ENCODE data around the gene EEF1AKMT3.

The EEF1AKMT3 gene

GRCh38 chr12:57782243-57782607 is 9.8 kb downstream of the EEF1AKMT3 start:
- no peak for TF ChIP-seq CTCF (IDR thresholded peaks at IDR 0.05; ENCODE audit: borderline replicate concordance, insufficient read depth, low read depth, low read length)
- H3K4me3 ChIP-seq (ENCODE audit: low read depth, low read length): no peak overlapping the region

GRCh38 chr12:57782608-57783465 is 10.4 kb downstream of the EEF1AKMT3 start, which contains the start of gene TSFM:
TSS of gene TSFM (plus strand) at chr12:57782787. CDS start at chr12:57782802, 15 bp downstream.
- H3K4me3 ChIP-seq (ENCODE audit: low read depth, low read length): peak within 1 kb of the TSS; percentile 66
- peak; percentile 91 for TF ChIP-seq CTCF (IDR thresholded peaks at IDR 0.05; ENCODE audit: borderline replicate concordance, insufficient read depth, low read depth, low read length)

GRCh38 chr12:57783466-57783801 is 11.0 kb downstream of the EEF1AKMT3 start:
- H3K4me3 ChIP-seq (ENCODE audit: low read depth, low read length): peak overlapping the region; percentile 66

GRCh38 chr12:57783861-57784260 is 11.4 kb downstream of the EEF1AKMT3 start:
- no peak overlapping the region for H3K4me3 ChIP-seq (ENCODE audit: low read depth, low read length)

More at GRCh38 chr12:57783466-57783801, 11.0 kb downstream of the EEF1AKMT3 start:
- TF ChIP-seq CTCF (IDR thresholded peaks at IDR 0.05; ENCODE audit: borderline replicate concordance, insufficient read depth, low read depth, low read length): no peak

GRCh38 chr12:57793920-57794319 is 21.5 kb downstream of the EEF1AKMT3 start:
- H3K4me3 ChIP-seq (ENCODE audit: low read depth, low read length): no peak overlapping the region
- no peak for TF ChIP-seq CTCF (IDR thresholded peaks at IDR 0.05; ENCODE audit: borderline replicate concordance, insufficient read depth, low read depth, low read length)

More at GRCh38 chr12:57783861-57784260, 11.4 kb downstream of the EEF1AKMT3 start:
- TF ChIP-seq CTCF (IDR thresholded peaks at IDR 0.05; ENCODE audit: borderline replicate concordance, insufficient read depth, low read depth, low read length): no peak

GRCh38 chr12:57795354-57795753 is 22.9 kb downstream of the EEF1AKMT3 start:
- H3K4me3 ChIP-seq (ENCODE audit: low read depth, low read length): no peak overlapping the region
- no peak for TF ChIP-seq CTCF (IDR thresholded peaks at IDR 0.05; ENCODE audit: borderline replicate concordance, insufficient read depth, low read depth, low read length)

GRCh38 chr12:57796996-57797395 is 24.6 kb downstream of the EEF1AKMT3 start:
- no peak for TF ChIP-seq CTCF (IDR thresholded peaks at IDR 0.05; ENCODE audit: borderline replicate concordance, insufficient read depth, low read depth, low read length)
- no peak overlapping the region for H3K4me3 ChIP-seq (ENCODE audit: low read depth, low read length)

Data from GM12875 (cell line).